GM23338 (cell line): ENCODE data around the gene FOXN4. TPM values are rescaled to one million over a fixed set of nuclear protein-coding genes. Genes with fewer than 3 reads are reported as not detected.

Experiments
- ATAC-seq: fragments of 200-7000 bp; cut with Tn5 transposase; 3 replicates; pipeline ENCODE4 v1.9.1; 2020
- DNase-seq: peaks from one replicate; pipeline ENCODE4 v3.0.0-alpha.2; 2015; ENCODE audit warnings: low spot score
- H2AFZ ChIP-seq: fragments of 200-600 bp; sonication (generic); 2 replicates; pipeline ENCODE4 v1.8.0; 2016; ENCODE audit warnings: antibody characterized with exemption, mild to moderate bottlenecking, moderate library complexity
- H3F3A ChIP-seq: fragments of 200-600 bp; sonication (generic); replicated peaks from 2 replicates; pipeline ENCODE4 v1.8.0; 2017; ENCODE audit warnings: antibody characterized with exemption, mixed run types, low read depth
- H3K27ac ChIP-seq: fragments of 200-600 bp; sonication (generic); 2 replicates; pipeline ENCODE4 v1.6.1; 2016; ENCODE audit warnings: low read depth
- H3K27me3 ChIP-seq: fragments of 200-600 bp; sonication (generic); 2 replicates; pipeline ENCODE4 v1.8.0; 2016; ENCODE audit warnings: mild to moderate bottlenecking, mixed run types, moderate library complexity; ENCODE audit not compliant: insufficient read depth
- H3K36me3 ChIP-seq: fragments of 200-600 bp; sonication (generic); 2 replicates; pipeline ENCODE4 v1.8.0; 2016; ENCODE audit warnings: mild to moderate bottlenecking; ENCODE audit not compliant: insufficient read depth
- H3K4me1 ChIP-seq: fragments of 200-600 bp; sonication (generic); 2 replicates; pipeline ENCODE4 v1.8.0; 2016; ENCODE audit warnings: mild to moderate bottlenecking, moderate library complexity; ENCODE audit not compliant: insufficient read depth
- H3K4me2 ChIP-seq: fragments of 200-600 bp; sonication (generic); 2 replicates; pipeline ENCODE4 v1.7.1; 2017; ENCODE audit warnings: mixed run types
- H3K4me3 ChIP-seq: fragments of 200-600 bp; sonication (generic); 2 replicates; pipeline ENCODE4 v1.6.1; 2016; ENCODE audit warnings: mixed run types
- H3K79me2 ChIP-seq: fragments of 200-600 bp; sonication (generic); replicated peaks from 2 replicates; pipeline ENCODE4 v1.8.0; 2017; ENCODE audit warnings: mild to moderate bottlenecking; ENCODE audit not compliant: insufficient read depth
- H3K9me2 ChIP-seq: fragments of 200-600 bp; sonication (generic); 2 replicates; pipeline ENCODE4 v1.8.0; 2017; ENCODE audit not compliant: insufficient read depth
- H4K20me1 ChIP-seq: fragments of 200-600 bp; sonication (generic); replicated peaks from 2 replicates; pipeline ENCODE4 v1.8.0; 2017; ENCODE audit warnings: mild to moderate bottlenecking; ENCODE audit not compliant: insufficient read depth
- H3K27ac Mint-ChIP-seq: 2 replicates; pipeline ENCODE4 v1.8.0; 2020; ENCODE audit warnings: inconsistent platforms, mild to moderate bottlenecking, moderate library complexity, mixed read lengths
- H3K27me3 Mint-ChIP-seq: 3 replicates; pipeline ENCODE4 v1.8.0; 2022; ENCODE audit warnings: low read depth, mild to moderate bottlenecking, moderate library complexity, mixed read lengths, inconsistent platforms; ENCODE audit not compliant: insufficient read depth, poor library complexity
- H3K36me3 Mint-ChIP-seq: 3 replicates; pipeline ENCODE4 v1.8.0; 2021; ENCODE audit warnings: low read depth, mild to moderate bottlenecking, inconsistent platforms, moderate library complexity, mixed read lengths
- H3K4me1 Mint-ChIP-seq: 3 replicates; pipeline ENCODE4 v1.8.0; 2020; ENCODE audit warnings: mild to moderate bottlenecking, inconsistent platforms, mixed read lengths
- H3K4me3 Mint-ChIP-seq: 3 replicates; pipeline ENCODE4 v1.8.0; 2021; ENCODE audit warnings: moderate library complexity, mild to moderate bottlenecking, inconsistent platforms, mixed read lengths
- H3K9me3 Mint-ChIP-seq: 3 replicates; pipeline ENCODE4 v1.8.0; 2020; ENCODE audit warnings: moderate library complexity, mild to moderate bottlenecking, inconsistent platforms, mixed read lengths
- CREB1 ChIP-seq: fragments of 250-450 bp; sonication (Bioruptor Pico); IDR thresholded peaks from 2 replicates; pipeline ENCODE4 v1.5.0; 2020; ENCODE audit warnings: low read depth, mild to moderate bottlenecking, moderate library complexity
- CTCF ChIP-seq, 2 experiments: fragments of 200-600 bp in 1 of 2; sonication (generic) in 1 of 2; conservative IDR thresholded peaks; 2 replicates each; pipeline versions ENCODE4 v1.5.1 to v1.6.1; 2016 to 2017; ENCODE audit warnings: antibody characterized with exemption in 2 of 2, low read depth in 2 of 2, mild to moderate bottlenecking in 2 of 2, moderate library complexity in 1 of 2
- ETS1 ChIP-seq: IDR thresholded peaks from 2 replicates; pipeline ENCODE4 v1.6.1; 2016; ENCODE audit warnings: antibody characterized with exemption
- EZH2 ChIP-seq: fragments of 200-600 bp; sonication (generic); IDR thresholded peaks from one replicate; pipeline ENCODE4 v1.8.0; 2017; ENCODE audit warnings: antibody characterized with exemption, mild to moderate bottlenecking, low read depth; ENCODE audit not compliant: unreplicated experiment
- EZH2phosphoT487 ChIP-seq: fragments of 200-600 bp; sonication (generic); IDR thresholded peaks from one replicate; pipeline ENCODE4 v1.8.1; 2018; ENCODE audit warnings: antibody characterized with exemption; ENCODE audit not compliant: unreplicated experiment
- JUNB ChIP-seq: IDR thresholded peaks from one replicate; pipeline ENCODE4 v1.6.1; 2016; ENCODE audit warnings: antibody characterized with exemption; ENCODE audit not compliant: unreplicated experiment
- NANOG ChIP-seq: IDR thresholded peaks from 2 replicates; pipeline ENCODE4 v1.6.1; 2016; ENCODE audit warnings: antibody characterized with exemption, borderline replicate concordance
- POLR2AphosphoS5 ChIP-seq: IDR thresholded peaks from 2 replicates; pipeline ENCODE4 v1.6.1; 2016; ENCODE audit warnings: antibody characterized with exemption, low read depth
- REST ChIP-seq: IDR thresholded peaks from one replicate; pipeline ENCODE4 v1.6.1; 2018; ENCODE audit warnings: antibody characterized with exemption; ENCODE audit not compliant: unreplicated experiment
- STAT1 ChIP-seq: IDR thresholded peaks from one replicate; pipeline ENCODE4 v1.6.1; 2016; ENCODE audit warnings: antibody characterized with exemption; ENCODE audit not compliant: unreplicated experiment
- ZNF114 ChIP-seq: fragments of 250-450 bp; sonication (Bioruptor Pico); IDR thresholded peaks from 2 replicates; pipeline ENCODE4 v1.5.0; 2020; ENCODE audit warnings: mild to moderate bottlenecking, moderate library complexity
- ZNF331 ChIP-seq: fragments of 250-450 bp; sonication (Bioruptor Pico); IDR thresholded peaks from 2 replicates; pipeline ENCODE4 v1.5.0; 2020; ENCODE audit warnings: low read depth, mild to moderate bottlenecking, moderate library complexity
- ZNF462 ChIP-seq: fragments of 250-450 bp; sonication (Bioruptor Pico); IDR thresholded peaks from 2 replicates; pipeline ENCODE4 v1.5.0; 2020; ENCODE audit warnings: mild to moderate bottlenecking, moderate library complexity
- polyA plus RNA-seq: library from polyadenylated mRNA; unstranded; fragments of >200 nt; fragmentation: Nextera tagmentation; extraction: Ambion mirVana; gene quantifications from 2 replicates; pipeline ENCODE4 v1.2.1, GENCODE V29; 2016
- total RNA-seq: library from RNA; depleted of rRNA; stranded (reverse); fragments of >200 nt; shearing (Covaris generic); gene quantifications from 2 replicates; pipeline ENCODE4 v1.2.3, GENCODE V29; 2014

The FOXN4 gene
- total and polyA plus RNA-seq, 2 experiments from 2014 or later, result 0.35 to 0.47 TPM

GRCh38 chr12:109291117-109291516, 18.0 kb downstream of the FOXN4 start:
- H3K9me2 ChIP-seq, result no peaks in the 10 kb centered on the region
- Mint-ChIP-seq H3K27me3 (peaks cover 8% of the 10 kb centered on the region), H3K36me3 (no peaks in the 10 kb centered on the region), H3K4me1 (peaks cover 13% of the 10 kb centered on the region), H3K27ac (no peak overlapping the region), H3K4me3 (peak overlapping the region; percentile 51; the same call in 2 of the 3 replicates), H3K9me3 (no peaks in the 10 kb centered on the region)
- DNase-seq (no peak), ATAC-seq (peak; percentile 15)
- no peaks in the 10 kb centered on the region; the same call in 1 of the 2 replicates for H3K4me1 ChIP-seq
- no peak overlapping the region for H3K27ac ChIP-seq
- H4K20me1 ChIP-seq, result no peaks in the 10 kb centered on the region
- H3K79me2 ChIP-seq, result no peaks in the 10 kb centered on the region
- no peaks in the 10 kb centered on the region for H3K36me3 ChIP-seq
- H3K27me3 ChIP-seq, result no peaks in the 10 kb centered on the region
- TF ChIP-seq STAT1 (no peak), EZH2phosphoT487 (no peak), POLR2AphosphoS5 (no peak), ETS1 (no peak), CTCF (conservative IDR thresholded peaks at IDR 0.05; ENCODE audit: low read depth in 2 of 2) (no peak), ZNF114 (CRISPR knock-in tag) (no peak), EZH2 (no peak), REST (no peak), ZNF331 (CRISPR knock-in tag) (no peak), NANOG (no peak), ZNF462 (CRISPR knock-in tag) (no peak), CREB1 (CRISPR knock-in tag) (no peak), JUNB (no peak)
- peak overlapping the region; percentile 24; the same call in 1 of the 2 replicates for H3K4me2 ChIP-seq
- H2AFZ ChIP-seq, result peak overlapping the region; percentile 97
- peak overlapping the region; percentile 34; the same call in 1 of the 2 replicates for H3K4me3 ChIP-seq
- no peaks in the 10 kb centered on the region for H3F3A ChIP-seq
